ENCODE measurements around the gene TAC4. TPM values are rescaled to one million over a fixed set of nuclear protein-coding genes. Genes with fewer than 3 reads are reported as not detected.

TAC4 gene
- total and polyA plus RNA-seq, 2 of the 13 experiments (the other 11 are each of a cell fraction or from before 2014, with no cell fraction given) = not detected

GRCh38 chr17:49859991-49860953 lies 12.4 kb upstream of the TAC4 start (continued):
- TF ChIP-seq ZNF777 (CRISPR knock-in tag; IDR thresholded peaks at IDR 0.05) (no peak), SIN3A (IDR thresholded peaks at IDR 0.05; ENCODE audit: borderline replicate concordance, low read depth, low read length) (no peak), SOX5 (CRISPR knock-in tag; IDR thresholded peaks at IDR 0.05; ENCODE audit: borderline replicate concordance) (no peak), ZMAT3 (CRISPR knock-in tag; conservative IDR thresholded peaks at IDR 0.05) (no peak), KDM5B (CRISPR knock-in tag; IDR thresholded peaks at IDR 0.05; ENCODE audit: borderline replicate concordance) (peak; percentile 34; the same call in 1 of the 2 replicates), ZNF274 (CRISPR knock-in tag; IDR thresholded peaks at IDR 0.05) (0 out of 2 replicates have a peak, but pooled peaks have one; percentile 27), XRCC5 (optimal IDR thresholded peaks at IDR 0.05; ENCODE audit: low read length) (peak; percentile 40), FOSL1 (CRISPR knock-in tag; IDR thresholded peaks at IDR 0.05; ENCODE audit: borderline replicate concordance) (no peak), MIER2 (CRISPR knock-in tag; IDR thresholded peaks at IDR 0.05) (no peak), TGIF2 (CRISPR knock-in tag; IDR thresholded peaks at IDR 0.05) (no peak), ZNF850 (CRISPR knock-in tag; conservative IDR thresholded peaks at IDR 0.05) (no peak), YY1 (IDR thresholded peaks at IDR 0.05; ENCODE audit: insufficient read depth, insufficient replicate concordance, low read depth, low read length) (peak; percentile 11), IKZF5 (CRISPR knock-in tag; IDR thresholded peaks at IDR 0.05) (no peak), ZNF530 (CRISPR knock-in tag; IDR thresholded peaks at IDR 0.05; ENCODE audit: low read depth) (no peak), FOXK2 (IDR thresholded peaks at IDR 0.05) (no peak), REPIN1 (CRISPR knock-in tag; IDR thresholded peaks at IDR 0.05; ENCODE audit: borderline replicate concordance, low read depth) (no peak), CSRNP1 (CRISPR knock-in tag; IDR thresholded peaks at IDR 0.05) (no peak), HDAC2 (CRISPR knock-in tag; IDR thresholded peaks at IDR 0.05) (no peak), ZFX (CRISPR knock-in tag; IDR thresholded peaks at IDR 0.05; ENCODE audit: low read depth) (peak; percentile 55; the same call in 1 of the 2 replicates), PHF8 (CRISPR knock-in tag; IDR thresholded peaks at IDR 0.05) (no peak), ZFP36L2 (CRISPR knock-in tag; IDR thresholded peaks at IDR 0.05) (no peak), MAZ (IDR thresholded peaks at IDR 0.05; ENCODE audit: borderline replicate concordance, low read depth, low read length) (no peak), MAZ (CRISPR knock-in tag; IDR thresholded peaks at IDR 0.05; ENCODE audit: low read depth) (0 out of 2 replicates have a peak, but pooled peaks have one; percentile 1), POLR2AphosphoS5 (IDR thresholded peaks at IDR 0.05; ENCODE audit: low read depth, low read length) (no peak), ATF7 (IDR thresholded peaks at IDR 0.05) (no peak), ATF7 (CRISPR knock-in tag; IDR thresholded peaks at IDR 0.05) (no peak), ZNF598 (CRISPR knock-in tag; IDR thresholded peaks at IDR 0.05; ENCODE audit: borderline replicate concordance) (peak; percentile 66; the same call in 1 of the 2 replicates), ZSCAN21 (CRISPR knock-in tag; IDR thresholded peaks at IDR 0.05; ENCODE audit: borderline replicate concordance) (no peak), MLLT10 (CRISPR knock-in tag; IDR thresholded peaks at IDR 0.05) (no peak), SMARCC2 (IDR thresholded peaks at IDR 0.05) (no peak)

All from HepG2 (cell line).